Measurements from ENCODE around the gene CTSF. TPM values are rescaled to one million over a fixed set of nuclear protein-coding genes. Genes with fewer than 3 reads are reported as not detected.
"Not testable (repeated sequence)": the region's sequence is repeated elsewhere in the genome, so short reads cannot be mapped to it uniquely, and the experiment has no call there.

CTSF gene
- 9.1 and 11.3 TPM in 2 replicates for total RNA-seq (2014; rRNA removed; shearing (Covaris generic))

DNA sequence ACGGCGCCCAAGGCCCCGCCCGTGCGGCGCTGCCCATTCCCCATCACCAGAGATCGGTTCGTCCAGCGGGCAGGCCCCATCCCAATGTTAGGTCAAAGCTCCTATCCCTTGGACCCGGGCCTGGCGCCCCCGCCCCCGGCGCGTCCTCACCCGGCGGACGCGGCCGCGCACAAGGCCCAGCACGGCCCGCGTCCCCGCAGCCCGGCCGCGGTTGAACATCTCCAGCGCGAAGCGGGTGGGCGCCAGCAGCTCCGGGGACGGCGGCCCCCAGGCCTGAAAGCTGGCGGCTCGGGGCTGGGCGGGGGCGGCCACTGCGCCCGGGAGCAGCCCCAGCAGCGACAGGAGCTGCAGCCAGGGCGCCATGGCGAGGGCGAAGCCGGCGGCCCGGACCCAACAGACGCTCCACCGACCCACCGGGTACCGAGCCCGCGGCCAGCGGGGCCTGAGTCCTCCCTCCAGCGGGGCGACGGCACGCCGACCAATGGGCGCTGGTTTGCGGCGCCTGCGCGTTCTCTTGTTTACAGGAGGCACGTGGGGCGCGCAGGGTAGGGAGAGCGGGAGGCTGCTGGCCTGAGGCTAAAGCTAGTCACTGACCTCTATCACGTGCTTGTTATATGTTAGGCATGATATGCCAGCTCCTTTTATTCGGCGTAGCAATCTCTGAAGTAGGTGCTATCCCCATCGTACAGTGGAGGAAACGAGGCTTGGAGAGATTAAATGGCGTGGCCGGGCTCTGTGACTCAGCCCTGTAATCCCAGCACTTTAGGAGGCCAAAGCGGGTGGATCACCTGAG is at the start of gene CTSF:
CTSF (minus strand) TSS at position 483 of the 793 bp plus-strand sequence; CDS start at position 363, 120 bp downstream.
- peak; percentile 47 for DNase-seq (ENCODE audit: low spot score)

DNA sequence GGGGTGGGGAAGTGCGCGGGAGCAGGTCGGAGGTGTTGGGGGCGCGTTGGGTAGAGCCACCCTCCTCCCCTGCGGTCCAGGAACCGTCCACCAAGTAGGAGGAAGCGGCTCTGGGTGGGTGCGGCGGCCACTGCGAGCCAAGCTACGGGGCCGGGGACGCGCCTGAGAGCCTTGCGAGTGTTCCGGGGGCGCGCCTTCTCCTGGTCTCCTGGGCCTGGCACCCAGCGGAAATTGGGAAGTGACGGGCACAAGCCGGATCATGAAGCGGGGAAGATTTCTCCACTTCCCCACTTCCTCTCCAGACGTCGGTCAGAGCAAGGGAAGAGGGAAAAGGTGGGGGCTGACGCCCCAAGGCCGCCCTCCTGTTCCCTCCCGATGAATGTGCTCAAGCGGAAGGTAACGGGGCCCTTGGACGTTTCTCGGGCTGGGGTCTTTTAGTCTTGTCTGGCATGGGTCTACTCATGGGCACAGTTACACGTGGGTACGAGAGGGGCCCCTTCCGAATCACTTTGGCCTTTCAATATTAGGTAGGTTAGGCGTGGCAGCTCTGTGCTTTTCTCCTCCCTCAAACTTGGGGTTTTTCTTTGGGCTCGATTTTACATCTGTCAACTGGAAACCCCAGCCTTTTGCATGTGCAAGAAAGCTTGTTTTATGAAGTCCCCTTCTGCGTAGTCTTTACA is 48.9 kb upstream of the CTSF start:
- DNase-seq (ENCODE audit: low spot score) = no peak

DNA sequence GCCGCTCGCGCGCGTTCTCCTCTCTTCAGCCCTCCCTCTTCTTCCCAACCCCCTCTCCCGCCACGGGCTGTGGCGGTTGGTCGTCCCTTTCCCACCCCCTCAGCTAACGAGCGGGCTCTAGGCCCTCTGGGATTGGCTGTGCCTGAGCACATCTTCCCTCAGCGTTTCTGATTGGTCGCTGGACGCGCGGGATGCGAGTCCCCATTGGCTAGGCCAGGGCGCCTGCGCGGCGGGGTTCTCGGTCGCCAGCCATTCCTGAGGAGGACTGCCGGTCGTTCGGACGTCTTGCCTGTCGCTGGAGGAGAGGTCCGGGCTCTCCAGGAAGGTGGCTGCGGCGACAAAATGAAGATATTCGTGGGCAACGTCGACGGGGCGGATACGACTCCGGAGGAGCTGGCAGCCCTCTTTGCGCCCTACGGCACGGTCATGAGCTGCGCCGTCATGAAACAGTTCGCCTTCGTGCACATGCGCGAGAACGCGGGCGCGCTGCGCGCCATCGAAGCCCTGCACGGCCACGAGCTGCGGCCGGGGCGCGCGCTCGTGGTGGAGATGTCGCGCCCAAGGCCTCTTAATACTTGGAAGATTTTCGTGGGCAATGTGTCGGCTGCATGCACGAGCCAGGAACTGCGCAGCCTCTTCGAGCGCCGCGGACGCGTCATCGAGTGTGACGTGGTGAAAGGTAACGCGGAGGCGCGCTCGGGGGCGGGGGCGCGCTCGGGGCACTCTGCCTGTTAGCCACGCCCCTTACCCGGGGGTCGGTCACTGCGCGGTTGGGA is 48.2 kb upstream of the CTSF start, which contains the start of gene RBM14:
RBM14 (plus strand) TSS at position 252 of the 776 bp plus-strand sequence; CDS start at position 343, 91 bp downstream.
- DNase-seq (ENCODE audit: low spot score) = peak; percentile 99

DNA sequence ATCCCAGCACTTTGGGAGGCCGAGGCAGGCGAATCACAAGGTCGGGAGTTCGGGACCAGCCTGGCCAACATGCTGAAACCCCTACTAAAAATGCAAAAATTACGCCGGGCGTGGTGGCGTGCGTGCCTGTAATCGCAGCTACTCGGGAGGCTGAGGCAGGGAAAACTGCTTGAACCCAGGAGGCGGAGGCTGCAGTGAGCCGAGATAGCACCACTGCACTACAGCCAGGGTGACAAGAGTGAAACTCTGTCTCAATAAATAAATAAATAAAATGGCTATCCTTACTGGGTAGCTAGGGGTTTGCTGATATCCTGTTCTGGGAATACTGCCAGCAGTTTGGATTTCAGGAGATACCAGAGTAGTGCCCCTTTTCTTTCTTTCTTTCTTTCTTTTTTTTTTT is 45.7 kb upstream of the CTSF start:
- DNase-seq (ENCODE audit: low spot score) = no peak

DNA sequence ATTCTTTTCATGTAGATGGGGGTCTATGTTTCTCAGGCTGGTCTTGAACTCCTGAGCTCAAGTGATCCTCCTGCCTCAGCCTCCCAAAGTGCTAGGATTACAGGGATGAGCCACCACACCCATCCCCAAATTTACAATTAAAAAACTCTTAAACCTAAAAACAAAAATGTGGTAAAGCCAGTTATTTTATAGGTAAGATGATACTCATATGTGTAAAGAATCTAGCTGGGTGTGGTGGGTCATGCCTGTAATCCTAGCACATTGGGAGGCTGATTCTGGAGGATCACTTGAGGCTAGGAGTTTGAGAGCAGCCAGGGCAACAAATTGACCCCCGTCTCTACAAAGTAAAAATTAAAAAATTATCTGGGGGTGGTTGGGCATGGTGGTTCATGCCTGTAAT is 44.1 kb upstream of the CTSF start:
- DNase-seq (ENCODE audit: low spot score) = no peak

DNA sequence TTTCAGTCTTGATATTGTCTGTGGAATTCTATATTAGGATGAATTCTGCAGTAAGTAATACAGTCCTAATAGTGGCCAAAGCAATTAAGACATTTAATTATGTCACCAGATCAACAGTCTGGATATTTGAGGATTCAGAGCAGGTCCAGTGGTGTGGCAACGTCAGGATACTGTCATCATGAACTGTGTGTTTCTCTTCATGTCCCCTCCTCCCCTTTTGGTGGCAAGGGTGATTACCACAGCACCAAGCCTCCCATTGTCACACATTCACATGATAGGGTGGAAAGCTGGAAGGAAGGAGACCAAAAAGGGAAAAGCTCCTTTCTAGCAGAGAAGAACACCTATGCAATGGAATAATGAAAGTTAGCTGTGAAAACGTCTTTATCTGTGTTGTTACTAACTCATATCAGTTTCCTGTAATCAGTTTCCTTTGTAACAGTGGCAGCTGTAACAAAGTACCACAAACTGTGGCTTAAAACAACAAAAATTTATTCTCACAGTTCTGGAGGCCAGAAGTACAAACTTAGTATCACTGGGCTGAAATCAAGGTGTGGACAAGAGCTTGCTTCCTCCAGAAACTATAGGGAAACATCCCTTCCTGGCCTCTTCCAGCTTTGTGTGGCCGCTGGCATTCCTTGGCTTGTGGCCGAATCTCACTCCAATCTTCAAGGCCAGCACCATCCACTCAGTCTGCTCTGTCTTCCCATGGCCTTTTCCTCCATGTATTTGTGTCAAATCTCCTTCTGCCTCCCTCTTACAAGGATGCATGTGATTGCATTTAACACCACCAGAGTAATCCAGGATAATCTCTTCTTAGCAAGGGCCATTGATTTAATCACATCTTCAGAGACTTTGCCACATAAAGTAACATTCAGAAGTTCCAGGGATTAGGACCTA is 41.6 kb upstream of the CTSF start:
- DNase-seq (ENCODE audit: low spot score) = no peak

DNA sequence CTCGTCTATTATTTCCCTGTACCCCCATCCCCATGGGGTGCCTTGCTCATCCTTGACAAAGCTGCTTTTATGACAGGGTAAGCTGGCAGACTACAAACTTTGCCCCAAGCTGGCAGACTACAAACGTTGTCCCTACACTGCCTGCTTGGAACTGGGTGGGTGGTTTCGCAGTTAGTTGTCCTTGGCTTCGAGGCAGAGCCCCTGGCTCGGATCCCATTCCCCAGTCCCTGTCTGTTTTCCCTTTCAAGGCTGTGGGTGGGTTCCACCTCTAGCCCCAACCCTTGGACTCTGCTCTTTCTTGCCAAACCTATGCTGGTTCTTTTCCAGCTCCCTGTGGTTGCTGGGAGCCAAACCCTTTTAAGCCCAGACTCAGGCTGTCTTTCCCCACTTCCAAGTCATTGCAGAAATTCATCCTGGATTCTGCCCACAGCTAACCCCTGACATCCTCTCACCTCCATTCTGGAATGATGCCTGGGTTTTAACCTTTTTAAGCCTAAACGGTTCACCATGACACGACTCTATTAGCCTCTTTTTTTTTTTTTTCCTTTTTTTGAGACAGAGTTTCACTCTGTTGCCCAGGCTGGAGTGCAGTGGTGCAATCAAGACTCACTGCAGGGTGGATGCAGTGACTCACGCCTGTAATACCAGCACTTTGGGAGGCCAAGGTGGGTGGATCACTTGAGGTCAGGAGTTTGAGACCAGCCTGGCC is 38.9 kb upstream of the CTSF start:
- DNase-seq (ENCODE audit: low spot score) = peak; percentile 85

DNA sequence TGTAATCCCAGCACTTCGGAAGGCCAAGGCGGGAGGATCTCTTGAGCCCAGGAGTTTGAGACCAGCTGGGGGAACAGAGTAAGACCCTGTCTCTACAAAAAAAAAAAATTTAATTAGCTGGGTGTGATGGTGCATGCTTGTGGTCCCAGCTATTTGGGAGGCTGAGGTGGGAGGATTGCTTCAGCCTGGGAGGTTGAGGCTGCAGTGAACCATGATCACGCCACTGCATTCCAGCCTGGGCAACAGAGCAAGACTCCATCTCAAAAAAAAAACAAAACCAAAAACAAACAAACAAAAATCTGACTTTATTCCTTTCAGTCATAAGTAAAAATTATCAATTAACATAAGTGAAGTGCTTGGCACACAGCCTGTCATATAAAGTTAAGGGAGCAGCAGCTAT is 38.2 kb upstream of the CTSF start:
- not testable (repeated sequence) for DNase-seq (ENCODE audit: low spot score)

DNA sequence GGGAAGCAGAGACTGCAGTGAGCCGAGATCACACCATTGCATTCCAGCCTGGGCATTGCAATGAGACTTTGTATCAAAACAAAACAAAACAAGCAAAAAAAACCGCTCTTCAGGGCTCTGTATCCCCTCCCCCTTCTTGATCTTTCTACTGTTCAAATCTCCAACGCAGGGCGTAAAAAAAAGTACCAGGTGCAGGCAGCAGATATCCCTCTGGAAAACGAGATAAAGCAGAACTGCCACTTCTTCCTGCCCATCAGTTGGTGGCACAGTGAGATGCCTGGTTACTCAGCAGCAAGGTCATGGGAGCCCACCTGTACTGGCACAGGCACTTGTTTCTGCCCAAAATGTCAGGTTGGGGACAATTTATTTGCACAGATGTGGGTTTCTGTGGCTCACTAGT is 35.7 kb upstream of the CTSF start:
- no peak for DNase-seq (ENCODE audit: low spot score)

DNA sequence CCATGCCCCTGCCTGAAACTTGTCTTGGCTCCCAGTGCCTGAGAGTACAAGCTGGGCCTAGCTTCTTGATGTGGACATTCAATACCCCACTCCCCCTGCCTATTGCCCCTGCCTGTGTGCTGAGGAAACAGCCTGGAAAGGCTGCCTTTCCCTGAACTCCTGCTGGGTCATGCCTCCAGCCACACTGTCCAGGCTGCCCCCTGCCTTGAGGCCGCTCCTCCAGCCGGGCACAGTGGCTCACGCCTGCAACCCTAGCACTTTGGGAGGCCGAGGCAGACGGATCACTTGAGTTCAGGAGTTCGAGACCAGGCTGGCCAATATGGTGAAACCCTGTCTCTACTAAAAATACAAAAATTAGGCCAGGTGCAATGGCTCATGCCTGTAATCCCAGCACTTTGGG is 34.7 kb upstream of the CTSF start:
- DNase-seq (ENCODE audit: low spot score) = no peak

DNA sequence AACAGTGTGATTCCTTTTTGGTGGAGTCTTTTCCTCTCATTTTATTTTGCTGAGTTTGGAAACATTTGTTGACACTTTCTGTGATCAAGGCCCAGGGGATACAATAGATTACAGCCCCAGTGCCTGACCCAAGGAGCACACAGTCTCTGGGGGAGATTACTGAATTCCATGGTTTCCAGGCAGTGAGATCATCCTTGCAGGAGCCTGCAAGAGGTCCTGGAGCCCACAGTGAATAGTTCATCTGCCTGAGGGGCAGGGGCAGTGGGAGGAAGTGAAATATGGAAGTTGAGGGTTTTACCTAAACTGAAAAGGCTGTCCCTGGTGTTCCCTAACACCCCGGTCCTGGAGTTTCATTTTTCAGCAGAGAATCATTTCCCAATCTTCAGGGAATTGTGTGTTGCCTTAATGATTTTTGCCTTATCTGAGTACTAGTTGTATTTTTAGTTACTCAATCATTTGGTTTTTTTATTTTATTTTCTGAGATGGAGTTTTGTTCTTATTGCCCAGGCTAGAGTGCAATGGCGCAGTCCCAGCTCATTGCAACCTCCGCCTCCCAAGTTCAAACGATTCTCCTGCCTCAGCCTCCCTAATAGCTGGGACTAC is 32.3 kb upstream of the CTSF start:
- no peak for DNase-seq (ENCODE audit: low spot score)

DNA sequence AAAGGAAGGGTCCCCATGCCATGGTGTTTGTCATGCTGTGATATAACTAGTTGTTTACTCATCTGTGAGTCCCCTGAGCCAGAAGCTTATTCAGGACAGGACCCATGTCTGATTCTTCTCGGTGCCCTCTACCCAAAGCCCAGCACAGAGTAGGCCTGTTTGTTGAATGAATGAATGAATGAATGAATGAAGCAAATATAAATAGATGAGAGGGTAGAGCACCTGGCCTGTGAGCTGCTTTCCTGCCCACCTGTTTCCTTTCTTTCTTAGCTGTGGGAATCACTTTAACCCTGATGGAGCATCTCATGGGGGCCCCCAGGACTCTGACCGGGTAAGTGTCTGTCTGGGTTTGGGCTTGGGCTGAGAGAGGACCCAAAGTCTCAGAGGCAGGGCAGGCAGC is 31.8 kb upstream of the CTSF start:
- no peak for DNase-seq (ENCODE audit: low spot score)

DNA sequence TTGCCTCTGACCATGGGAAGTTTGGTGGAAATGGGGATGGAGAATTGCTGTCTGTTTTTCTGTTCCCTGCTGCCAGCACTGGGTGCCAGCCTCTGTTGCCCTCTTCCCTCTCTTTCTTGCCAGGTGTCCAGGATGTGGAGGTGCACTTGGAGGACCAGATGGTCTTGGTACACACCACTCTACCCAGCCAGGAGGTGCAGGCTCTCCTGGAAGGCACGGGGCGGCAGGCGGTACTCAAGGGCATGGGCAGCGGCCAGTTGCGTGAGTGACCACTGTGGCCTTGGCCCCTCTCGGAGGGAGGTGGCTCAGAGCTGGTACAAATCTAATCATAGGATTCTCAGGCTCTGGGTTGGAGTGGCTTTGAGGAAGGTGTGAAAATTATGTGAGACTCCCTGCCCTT is 30.6 kb upstream of the CTSF start:
- no peak for DNase-seq (ENCODE audit: low spot score)

DNA sequence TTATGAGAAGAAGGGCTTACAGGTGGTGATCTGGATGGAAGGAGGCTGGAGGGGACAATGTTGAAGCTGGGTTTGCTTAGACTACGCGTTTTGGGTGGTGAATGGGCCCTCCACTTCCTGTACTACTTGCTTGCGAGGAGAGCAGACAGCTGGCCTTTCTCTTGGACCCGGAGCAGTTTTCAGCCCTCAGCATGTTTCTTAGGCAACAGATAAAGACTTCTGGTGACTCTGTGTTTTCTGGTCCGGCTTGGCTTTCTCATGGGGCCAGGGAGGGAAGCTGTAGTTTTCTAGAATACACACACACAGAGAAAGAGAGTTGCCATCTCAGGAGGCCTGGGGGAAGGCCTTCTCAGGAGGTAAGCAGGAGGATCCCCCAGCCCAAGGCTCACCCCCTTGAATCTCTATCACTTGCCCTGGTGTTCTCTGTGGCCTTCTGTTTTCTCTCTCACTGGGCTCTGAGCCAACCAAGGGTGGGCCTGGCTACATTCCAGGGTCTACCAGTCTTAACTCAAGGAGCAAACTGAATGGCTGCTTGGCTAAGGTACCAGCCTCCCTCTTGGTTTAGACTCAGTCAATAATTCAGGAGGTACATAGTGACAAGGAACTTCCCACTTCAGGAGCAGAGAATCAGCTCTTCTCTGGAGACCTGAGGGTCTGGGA is 27.0 kb upstream of the CTSF start:
- peak; percentile 27 for DNase-seq (ENCODE audit: low spot score)

DNA sequence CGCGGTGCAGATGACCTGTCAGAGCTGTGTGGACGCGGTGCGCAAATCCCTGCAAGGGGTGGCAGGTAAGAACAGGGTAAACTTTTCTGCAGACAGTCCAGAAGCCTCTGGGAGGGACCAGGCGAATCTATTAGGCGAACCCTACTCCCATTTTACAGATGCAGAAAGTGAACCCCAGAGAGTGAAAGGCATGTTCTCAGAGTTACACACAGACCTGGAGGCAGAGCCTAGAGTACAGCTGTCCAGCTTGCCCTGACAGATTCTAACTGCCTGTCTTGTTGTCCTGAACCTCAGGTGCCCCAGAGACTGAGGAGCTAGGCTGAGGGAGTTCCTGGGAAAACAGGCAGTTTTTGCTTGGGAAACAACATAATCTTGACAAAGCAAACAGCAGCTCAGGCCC is 25.2 kb upstream of the CTSF start:
- no peak for DNase-seq (ENCODE audit: low spot score)

DNA sequence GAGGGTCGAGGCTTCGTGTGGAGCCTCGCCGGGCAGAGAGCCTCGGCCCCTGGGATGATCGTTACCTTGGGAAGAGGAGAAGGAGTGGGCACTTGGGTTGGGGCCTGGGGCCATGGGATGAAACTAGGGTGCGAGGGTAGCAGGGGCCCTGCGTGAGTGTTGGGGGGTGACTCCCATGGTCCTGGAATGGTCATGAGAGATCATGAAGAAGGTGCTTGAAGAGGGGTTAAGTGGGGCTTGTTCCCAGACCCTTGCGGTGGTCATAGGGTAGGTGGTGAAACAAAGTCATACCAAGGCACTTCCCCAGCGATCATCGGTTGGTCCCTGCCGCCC is 24.9 kb upstream of the CTSF start:
- DNase-seq (ENCODE audit: low spot score) = no peak

DNA sequence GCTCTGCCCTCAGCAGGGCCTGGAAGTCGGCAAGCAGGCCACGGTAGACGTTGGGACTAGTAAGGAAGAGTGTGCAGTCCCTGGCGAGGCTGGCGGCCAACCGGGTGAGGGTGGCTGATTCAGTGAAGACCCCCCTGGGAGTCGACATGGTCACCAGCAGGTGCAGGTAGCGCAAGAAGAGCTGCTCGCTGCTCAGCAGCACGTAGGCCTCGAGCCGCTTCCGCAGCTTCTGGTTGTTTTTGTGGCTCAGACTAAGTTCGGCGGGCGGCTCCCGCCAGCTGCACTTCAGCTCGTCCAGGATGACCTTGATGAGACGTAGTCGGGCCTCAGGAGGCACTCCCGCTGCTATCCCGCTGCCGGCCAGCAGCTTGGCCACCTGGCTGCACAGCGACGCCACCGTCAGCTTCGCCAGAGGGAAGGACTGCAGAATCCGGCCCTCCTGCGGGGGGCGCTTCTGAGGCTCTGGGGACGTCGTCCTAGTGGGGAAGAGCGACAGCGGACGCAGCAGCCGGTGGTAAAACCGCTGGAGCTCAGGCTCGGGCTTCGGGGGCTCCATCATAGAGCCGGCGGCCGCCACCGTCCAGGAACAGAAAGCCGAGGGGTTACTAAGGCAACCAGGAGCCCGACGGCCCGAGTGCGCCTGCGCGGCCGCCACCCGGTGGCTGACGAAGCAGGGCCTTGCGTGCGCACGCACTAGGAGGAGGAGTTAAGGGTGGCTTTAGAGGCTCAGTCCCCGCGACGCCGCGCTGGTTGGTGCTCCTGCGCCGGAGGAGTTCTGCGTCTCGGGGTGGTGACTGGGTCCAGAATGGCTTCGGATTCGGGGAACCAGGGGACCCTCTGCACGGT is 24.3 kb upstream of the CTSF start, which contains the start of the genes CCDC87 and CCS:
CCDC87 (minus strand) TSS at position 607 of the 846 bp plus-strand sequence; CDS start at position 559, 48 bp downstream.
CCS (plus strand) TSS at position 729 of the 846 bp plus-strand sequence; CDS start at position 806, 77 bp downstream.
- peak; percentile 92 for DNase-seq (ENCODE audit: low spot score)

DNA sequence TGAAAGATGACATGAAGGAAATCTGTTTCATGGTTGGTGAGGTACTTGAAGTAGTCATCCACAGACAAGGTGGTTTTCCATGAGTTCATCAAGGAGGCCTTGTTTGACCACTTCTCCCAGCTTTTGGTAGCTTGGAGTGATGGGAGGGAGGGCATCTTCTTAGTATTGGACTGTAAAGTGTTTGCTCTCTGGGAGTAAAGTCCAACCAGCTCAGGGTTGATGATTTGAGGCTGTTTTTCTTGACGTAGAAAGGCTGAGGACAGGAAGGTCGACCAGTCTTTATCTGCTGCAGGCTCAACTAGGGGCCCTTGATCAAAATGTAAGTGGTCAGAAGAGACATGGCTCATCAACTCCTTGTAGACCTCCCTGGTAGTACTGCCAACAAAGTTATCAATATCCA is 22.8 kb upstream of the CTSF start:
- no peak for DNase-seq (ENCODE audit: low spot score)

Measured in H4 (cell line).